HG02759 (cell line): ENCODE results near the gene ASAH2.

Source experiments
- ATAC-seq: cut with Tn5 transposase; IDR thresholded peaks from one replicate; pipeline ENCODE4 v1.9.1; 2021; ENCODE audit warnings: mild to moderate bottlenecking, moderate library complexity; ENCODE audit not compliant: unreplicated experiment

The ASAH2 gene

DNA sequence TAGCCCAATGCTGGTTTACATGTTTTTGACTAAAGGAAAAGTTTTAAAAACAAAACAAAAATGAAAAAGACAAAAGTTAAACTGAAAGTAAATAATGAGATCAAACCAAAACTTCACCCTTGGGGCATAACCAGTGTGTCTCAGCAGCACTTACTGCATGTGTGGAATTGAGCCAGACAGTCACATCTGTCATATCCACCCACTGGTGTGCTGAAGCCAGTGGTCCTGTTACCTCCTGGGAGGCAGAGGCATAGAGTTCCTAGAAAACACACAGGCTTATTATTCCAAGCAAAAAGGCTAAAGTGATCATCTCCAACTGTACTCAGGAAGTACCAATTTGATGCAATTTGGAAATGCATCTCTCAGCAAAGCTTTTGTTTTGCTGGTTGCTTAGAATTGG is 40.4 kb downstream of the ASAH2 start:
- no peak for ATAC-seq
